ENCODE measurements around the gene ADCY10. TPM values are rescaled to one million over a fixed set of nuclear protein-coding genes. Genes with fewer than 3 reads are reported as not detected.

The ADCY10 gene
- total RNA-seq, 1 experiment from 2014 or later = 0.46 TPM

DNA sequence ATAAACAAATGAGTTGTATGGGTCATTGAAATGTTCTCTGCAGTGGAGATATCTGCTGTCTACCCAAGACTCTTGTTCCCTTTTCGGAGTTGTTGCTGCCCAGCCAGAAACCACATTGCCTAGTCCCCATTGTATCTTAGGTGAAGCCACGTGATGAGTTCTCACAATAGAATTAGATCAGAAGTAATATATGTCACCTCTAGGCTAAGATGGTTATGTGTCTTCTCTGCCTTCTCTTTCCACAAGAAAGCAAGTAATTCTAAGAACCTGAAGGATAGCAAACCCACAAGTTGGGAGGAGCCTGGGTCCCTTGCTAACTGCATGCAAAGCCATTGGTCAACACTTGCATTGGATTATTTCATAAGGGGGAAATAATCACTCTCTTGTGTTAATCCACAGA lies 76.6 kb downstream of the ADCY10 start:
- H3K36me3 ChIP-seq (ENCODE audit: low read depth) = no peaks in the 10 kb centered on the region
- no peaks in the 10 kb centered on the region for H3K9me2 ChIP-seq (ENCODE audit: insufficient read depth)
- intact Hi-C loops (cut with micrococcal nuclease; ENCODE audit: unreplicated experiment) = no loop called here
- no peak overlapping the region for H3K27ac ChIP-seq
- no peaks in the 10 kb centered on the region for H3K4me1 ChIP-seq (replicated peaks; ENCODE audit: insufficient read depth)
- no peak overlapping the region for H3K4me2 ChIP-seq
- BruUV-seq (replicated peaks) = no TSS peak
- H3K9me3 ChIP-seq (ENCODE audit: insufficient read depth, low read depth) = no peaks in the 10 kb centered on the region
- H4K20me1 ChIP-seq (ENCODE audit: insufficient read depth) = no peaks in the 10 kb centered on the region
- no peaks in the 10 kb centered on the region for H3K79me2 ChIP-seq (ENCODE audit: low read depth)
- H2AFZ ChIP-seq = no peak overlapping the region
- ChIA-PET POLR2A (ENCODE audit: unreplicated experiment) (no interaction called here), CTCF (no interaction called here)
- H3K4me3 ChIP-seq = no peak overlapping the region
- TF ChIP-seq EZH2 (IDR thresholded peaks at IDR 0.05; ENCODE audit: low read depth) (no peak), CTCF (conservative IDR thresholded peaks at IDR 0.05) (no peak)
- DNase-seq = no peak
- no peaks in the 10 kb centered on the region for H3F3A ChIP-seq (ENCODE audit: insufficient read depth, low read depth)
- H3K27me3 ChIP-seq (ENCODE audit: insufficient read depth, low read depth) = no peaks in the 10 kb centered on the region

- H3K9me2 ChIP-seq (ENCODE audit: insufficient read depth) = no peaks in the 10 kb centered on the region
- H3F3A ChIP-seq (ENCODE audit: insufficient read depth, low read depth) = no peaks in the 10 kb centered on the region
- no peak overlapping the region for H3K4me3 ChIP-seq
- H4K20me1 ChIP-seq (ENCODE audit: insufficient read depth) = no peaks in the 10 kb centered on the region
- H2AFZ ChIP-seq = no peak overlapping the region
- no peaks in the 10 kb centered on the region for H3K4me1 ChIP-seq (replicated peaks; ENCODE audit: insufficient read depth)
- ChIA-PET CTCF (no interaction called here), POLR2A (ENCODE audit: unreplicated experiment) (no interaction called here)
- no peak overlapping the region for H3K27ac ChIP-seq
- intact Hi-C loops (cut with micrococcal nuclease; ENCODE audit: unreplicated experiment) = no loop called here
- no peaks in the 10 kb centered on the region for H3K36me3 ChIP-seq (ENCODE audit: low read depth)
- no peak for TF ChIP-seq EZH2 (IDR thresholded peaks at IDR 0.05; ENCODE audit: low read depth)
- no peak for TF ChIP-seq CTCF (conservative IDR thresholded peaks at IDR 0.05)
- H3K4me2 ChIP-seq = no peak overlapping the region
- BruUV-seq (replicated peaks) = no TSS peak
- no peak for DNase-seq
- no peaks in the 10 kb centered on the region for H3K9me3 ChIP-seq (ENCODE audit: insufficient read depth, low read depth)
- H3K79me2 ChIP-seq (ENCODE audit: low read depth) = no peaks in the 10 kb centered on the region
- no peaks in the 10 kb centered on the region for H3K27me3 ChIP-seq (ENCODE audit: insufficient read depth, low read depth)
Observed at GRCh38 chr1:167836197-167836596, 77.7 kb downstream of the ADCY10 start.

DNA sequence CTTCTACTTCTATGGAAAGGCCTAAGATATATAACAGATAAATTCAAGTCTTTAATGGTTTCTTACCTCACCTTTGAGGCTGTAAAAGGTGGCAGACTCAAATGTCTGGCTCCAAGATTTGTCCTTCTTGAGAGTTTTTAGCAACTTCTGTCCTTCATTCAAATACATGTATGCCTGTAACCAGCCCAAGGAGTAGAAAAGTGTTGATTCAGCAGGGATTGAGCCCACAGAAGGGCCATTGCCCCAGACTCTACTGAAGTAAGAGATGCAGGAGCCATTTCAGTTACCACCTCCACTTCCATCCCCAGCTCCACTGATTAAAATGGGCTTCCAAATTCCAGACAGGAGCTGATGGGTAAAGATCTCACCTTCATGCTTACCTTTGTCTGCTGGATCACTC lies 80.0 kb downstream of the ADCY10 start:
- DNase-seq = no peak
- Histone ChIP-seq H3K36me3 (ENCODE audit: low read depth) (no peaks in the 10 kb centered on the region), H3K4me2 (no peak overlapping the region), H3K9me2 (ENCODE audit: insufficient read depth) (no peaks in the 10 kb centered on the region), H3K27me3 (ENCODE audit: insufficient read depth, low read depth) (no peaks in the 10 kb centered on the region), H3K27ac (no peak overlapping the region), H4K20me1 (ENCODE audit: insufficient read depth) (no peaks in the 10 kb centered on the region), H2AFZ (no peak overlapping the region), H3F3A (ENCODE audit: insufficient read depth, low read depth) (no peaks in the 10 kb centered on the region), H3K4me3 (no peak overlapping the region), H3K9me3 (ENCODE audit: insufficient read depth, low read depth) (no peaks in the 10 kb centered on the region), H3K79me2 (ENCODE audit: low read depth) (no peaks in the 10 kb centered on the region), H3K4me1 (replicated peaks; ENCODE audit: insufficient read depth) (peaks cover 18% of the 10 kb centered on the region)
- TF ChIP-seq CTCF (conservative IDR thresholded peaks at IDR 0.05) (no peak), EZH2 (IDR thresholded peaks at IDR 0.05; ENCODE audit: low read depth) (no peak)
- POLR2A ChIA-PET (ENCODE audit: unreplicated experiment) = no interaction called here
- BruUV-seq (replicated peaks) = no TSS peak
- intact Hi-C loops (cut with micrococcal nuclease; ENCODE audit: unreplicated experiment) = no loop called here
- CTCF ChIA-PET = no interaction called here
